SK-N-SH (cell line): ENCODE measurements around the gene ASTN2. TPM values are rescaled to one million over a fixed set of nuclear protein-coding genes. Genes with fewer than 3 reads are reported as not detected.

Experiments
- CTCF ChIA-PET: fragments of 300-600, 350-600 bp; formaldehyde crosslinking; extraction: SDS; loops from one replicate; lab custom pipeline; 2021; lab: Yijun Ruan, JAX
- POLR2A ChIA-PET: fragments of 350-600 bp; sonication (Branson Sonifier 250); formaldehyde crosslinking; extraction: SDS; loops from one replicate; lab custom pipeline; 2020; ENCODE audit warnings: antibody characterized with exemption, inconsistent platforms; lab: Yijun Ruan, JAX
- DNase-seq: peaks from one replicate; pipeline ENCODE4 v3.0.0; 2012
- H2AFZ ChIP-seq: fragments of 200-600 bp; sonication (generic); 2 replicates; pipeline ENCODE4 v1.8.1; 2016; ENCODE audit warnings: antibody characterized with exemption, mild to moderate bottlenecking, low read depth
- H3F3A ChIP-seq: fragments of 200-600 bp; sonication (generic); replicated peaks from 2 replicates; pipeline ENCODE3; 2016; ENCODE audit warnings: antibody characterized with exemption, mild to moderate bottlenecking; ENCODE audit not compliant: insufficient read depth
- H3K27ac ChIP-seq, 2 experiments: fragments of 200-500 bp in 1 of 2; fragments of 200-600 bp in 1 of 2; sonication (Bioruptor generic) in 1 of 2; sonication (generic), shearing (Covaris generic) in 1 of 2; 2 replicates each; pipeline versions ENCODE4 v1.5.1 to v1.6.1; 2014 to 2016; ENCODE audit warnings: low read depth in 2 of 2, inconsistent platforms in 1 of 2, low read length in 1 of 2, mild to moderate bottlenecking in 1 of 2, mixed read lengths in 1 of 2
- H3K27me3 ChIP-seq: fragments of 200-600 bp; sonication (generic), shearing (Covaris generic); 2 replicates; pipeline ENCODE4 v1.6.1; 2016; ENCODE audit warnings: mixed run types; ENCODE audit not compliant: insufficient read depth
- H3K36me3 ChIP-seq, 2 experiments: fragments of 200-500 bp in 1 of 2; fragments of 200-600 bp in 1 of 2; sonication (Bioruptor generic) in 1 of 2; sonication (generic) in 1 of 2; replicated peaks in 1 of 2; 2 replicates each; pipeline versions ENCODE3 to v1.5.1; 2014 to 2016; ENCODE audit warnings: low read length in 1 of 2, mild to moderate bottlenecking in 1 of 2; ENCODE audit not compliant: insufficient read depth in 2 of 2, control insufficient read depth in 1 of 2
- H3K4me1 ChIP-seq, 2 experiments: fragments of 200-500 bp in 1 of 2; fragments of 200-600 bp in 1 of 2; sonication (Bioruptor generic) in 1 of 2; sonication (generic), shearing (Covaris generic) in 1 of 2; 2 replicates each; pipeline versions ENCODE4 v1.5.1 to v1.6.1; 2014 to 2016; ENCODE audit warnings: low read depth in 1 of 2, low read length in 1 of 2, mixed run types in 1 of 2; ENCODE audit not compliant: insufficient read depth in 2 of 2, control insufficient read depth in 1 of 2
- H3K4me2 ChIP-seq: fragments of 200-600 bp; sonication (generic), shearing (Covaris generic); 2 replicates; pipeline ENCODE4 v1.6.1; 2017; ENCODE audit warnings: mixed run types
- H3K4me3 ChIP-seq, 2 experiments: fragments of 200-500 bp in 1 of 2; fragments of 200-600 bp in 1 of 2; sonication (Bioruptor generic) in 1 of 2; sonication (generic), shearing (Covaris generic) in 1 of 2; 2 replicates each; pipeline versions ENCODE4 v1.5.1 to v1.8.1; 2014 to 2016; ENCODE audit warnings: low read depth in 2 of 2, inconsistent platforms in 1 of 2, low read length in 1 of 2, mild to moderate bottlenecking in 1 of 2, mixed read lengths in 1 of 2, moderate library complexity in 1 of 2
- H3K79me2 ChIP-seq: fragments of 200-600 bp; sonication (generic); 2 replicates; pipeline ENCODE4 v1.8.1; 2017; ENCODE audit warnings: mild to moderate bottlenecking; ENCODE audit not compliant: insufficient read depth
- H3K9ac ChIP-seq: fragments of 200-600 bp; sonication (generic); 2 replicates; pipeline ENCODE4 v1.6.1; 2017; ENCODE audit warnings: mixed run types
- H3K9me2 ChIP-seq: fragments of 200-600 bp; sonication (generic); 2 replicates; pipeline ENCODE4 v1.6.1; 2017; ENCODE audit warnings: mixed run types
- H3K9me3 ChIP-seq: fragments of 200-600 bp; sonication (generic); 2 replicates; pipeline ENCODE4 v1.6.1; 2017; ENCODE audit warnings: mixed run types, mild to moderate bottlenecking, moderate library complexity
- H4K20me1 ChIP-seq: fragments of 200-600 bp; sonication (generic); 2 replicates; pipeline ENCODE4 v1.6.1; 2017; ENCODE audit warnings: mild to moderate bottlenecking, mixed run types; ENCODE audit not compliant: insufficient read depth
- CHD2 ChIP-seq: fragments of 150-350 bp; IDR thresholded peaks from 2 replicates; pipeline ENCODE4 v1.6.1; 2018; ENCODE audit warnings: low read length; ENCODE audit not compliant: partially characterized antibody
- ELF1 ChIP-seq: IDR thresholded peaks from 2 replicates; pipeline ENCODE4 v1.4.0; 2012
- EZH2phosphoT487 ChIP-seq: fragments of 200-600 bp; sonication (generic); IDR thresholded peaks from 2 replicates; pipeline ENCODE4 v1.6.1; 2017; ENCODE audit warnings: low read depth, mixed run types, mild to moderate bottlenecking, antibody characterized with exemption, moderate library complexity, borderline replicate concordance
- FOSL2 ChIP-seq: IDR thresholded peaks from 2 replicates; pipeline ENCODE4 v1.4.0; 2012; ENCODE audit warnings: low read depth, mild to moderate bottlenecking, moderate library complexity, borderline replicate concordance
- FOXJ3 ChIP-seq: sonication (generic); formaldehyde crosslinking; IDR thresholded peaks from 2 replicates; pipeline ENCODE4 v1.5.1; 2020; ENCODE audit warnings: mild to moderate bottlenecking, missing genetic modification reagents
- FOXM1 ChIP-seq: IDR thresholded peaks from 2 replicates; pipeline ENCODE4 v1.4.0; 2012; ENCODE audit warnings: low read depth, mild to moderate bottlenecking
- JUND ChIP-seq: IDR thresholded peaks from 2 replicates; pipeline ENCODE4 v1.4.0; 2012
- MEF2A ChIP-seq: IDR thresholded peaks from 2 replicates; pipeline ENCODE4 v1.4.0; 2012; ENCODE audit warnings: low read depth, borderline replicate concordance
- NFIC ChIP-seq: IDR thresholded peaks from 2 replicates; pipeline ENCODE4 v1.4.0; 2012; ENCODE audit warnings: borderline replicate concordance
- RAD21 ChIP-seq: IDR thresholded peaks from 2 replicates; pipeline ENCODE4 v1.6.1; 2012; ENCODE audit warnings: mild to moderate bottlenecking, low read length
- RFX5 ChIP-seq: IDR thresholded peaks from 2 replicates; pipeline ENCODE4 v1.6.1; 2012; ENCODE audit warnings: mild to moderate bottlenecking, improper control_type of control experiment, low read length
- RXRA ChIP-seq: IDR thresholded peaks from 2 replicates; pipeline ENCODE4 v1.4.0; 2012; ENCODE audit warnings: low read depth, mild to moderate bottlenecking, borderline replicate concordance
- SIN3A ChIP-seq: IDR thresholded peaks from 2 replicates; pipeline ENCODE4 v1.6.1; 2012; ENCODE audit warnings: low read depth, mild to moderate bottlenecking, low read length, moderate library complexity, borderline replicate concordance
- SMC3 ChIP-seq: IDR thresholded peaks from 2 replicates; pipeline ENCODE4 v1.6.1; 2012; ENCODE audit warnings: low read depth, low read length, improper control_type of control experiment
- TEAD4 ChIP-seq: IDR thresholded peaks from 2 replicates; pipeline ENCODE4 v1.4.0; 2012; ENCODE audit warnings: mild to moderate bottlenecking, borderline replicate concordance; ENCODE audit not compliant: insufficient read depth
- USF1 ChIP-seq: IDR thresholded peaks from 2 replicates; pipeline ENCODE4 v1.4.0; 2012; ENCODE audit warnings: low read depth, borderline replicate concordance
- YY1 ChIP-seq: IDR thresholded peaks from 2 replicates; pipeline ENCODE4 v1.4.0; 2012; ENCODE audit warnings: low read depth, mild to moderate bottlenecking
- WGBS: methylation state at CpG from one replicate; pipeline ENCODE4 v1.1.6; 2017; ENCODE audit warnings: low lambda C conversion rate; 5-methylcytosine and 5-hydroxymethylcytosine counted together
- polyA plus RNA-seq, 3 experiments: library from polyadenylated mRNA; depleted of rRNA; stranded (reverse); fragments of >200 nt; gene quantifications; 2 replicates each; pipeline ENCODE4 v1.2.3, GENCODE V29; 2012
- TF ChIP-seq, protein P1 (sequence below): IDR thresholded peaks from 2 replicates; pipeline ENCODE4; 2012
- TF ChIP-seq, protein P2 (sequence below): IDR thresholded peaks from 2 replicates; pipeline ENCODE4 v1.4.0; 2012; ENCODE audit warnings: low read depth
- TF ChIP-seq, protein P3 (sequence below): fragments of 200-600 bp; sonication (generic); IDR thresholded peaks from 2 replicates; pipeline ENCODE4 v1.6.1; 2017; ENCODE audit warnings: antibody characterized with exemption, mild to moderate bottlenecking, moderate library complexity
- TF ChIP-seq, protein P4 (sequence below): IDR thresholded peaks from 2 replicates; pipeline ENCODE4 v1.4.0; 2012; ENCODE audit warnings: low read depth, borderline replicate concordance

Gene ASTN2
- polyA plus RNA-seq, 1 of the 3 experiments (the other 2 are of a cell fraction): 6.6 TPM

- 34% methylated on average over 3 of the region's 3 CpGs for WGBS
- CTCF ChIA-PET: interaction anchor here (0.9 to 1.4 kb wide), 2 partner anchors 27 to 414 kb away, joined by 4 to 6 read pairs; no protein-coding TSS in a partner anchor
- no peak overlapping the region for H3K27ac ChIP-seq
These were observed 45.9 kb upstream of the ASTN2 start for GRCh38 chr9:117460743-117461142.

GRCh38 chr9:117459913-117460312 is 45.1 kb upstream of the ASTN2 start:
- H3K4me2 ChIP-seq: no peak overlapping the region
- H3K9me2 ChIP-seq: no peaks in the 10 kb centered on the region
- no peak overlapping the region for H3K4me3 ChIP-seq
- CTCF ChIA-PET: interaction anchor here (1.4 to 1.5 kb wide), 2 partner anchors 11 to 414 kb away, joined by 3 to 4 read pairs; no protein-coding TSS in a partner anchor
- POLR2A ChIA-PET: no interaction called here
- H3K36me3 ChIP-seq: no peaks in the 10 kb centered on the region
- H4K20me1 ChIP-seq: no peaks in the 10 kb centered on the region
- H3K79me2 ChIP-seq: no peaks in the 10 kb centered on the region
- H2AFZ ChIP-seq: no peak overlapping the region
- H3K27me3 ChIP-seq: no peaks in the 10 kb centered on the region
- no peaks in the 10 kb centered on the region for H3F3A ChIP-seq
- no peak for DNase-seq
- H3K27ac ChIP-seq: no peak overlapping the region
- H3K9ac ChIP-seq: no peak overlapping the region
- peaks cover 0 to 3% of the 10 kb centered on the region in 2 experiments; a peak in 1 of 4 replicates for H3K4me1 ChIP-seq
- no peaks in the 10 kb centered on the region for H3K9me3 ChIP-seq
- TF ChIP-seq SIN3A (no peak), YY1 (no peak), MEF2A (no peak), CHD2 (no peak), TEAD4 (no peak), FOSL2 (no peak), RXRA (no peak), RFX5 (no peak), USF1 (no peak), JUND (no peak), FOXJ3 (CRISPR knock-in tag) (no peak)
- TF ChIP-seq, protein P1, sequence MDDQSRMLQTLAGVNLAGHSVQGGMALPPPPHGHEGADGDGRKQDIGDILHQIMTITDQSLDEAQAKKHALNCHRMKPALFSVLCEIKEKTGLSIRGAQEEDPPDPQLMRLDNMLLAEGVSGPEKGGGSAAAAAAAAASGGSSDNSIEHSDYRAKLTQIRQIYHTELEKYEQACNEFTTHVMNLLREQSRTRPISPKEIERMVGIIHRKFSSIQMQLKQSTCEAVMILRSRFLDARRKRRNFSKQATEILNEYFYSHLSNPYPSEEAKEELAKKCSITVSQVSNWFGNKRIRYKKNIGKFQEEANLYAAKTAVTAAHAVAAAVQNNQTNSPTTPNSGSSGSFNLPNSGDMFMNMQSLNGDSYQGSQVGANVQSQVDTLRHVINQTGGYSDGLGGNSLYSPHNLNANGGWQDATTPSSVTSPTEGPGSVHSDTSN: no peak
- TF ChIP-seq, protein P2, sequence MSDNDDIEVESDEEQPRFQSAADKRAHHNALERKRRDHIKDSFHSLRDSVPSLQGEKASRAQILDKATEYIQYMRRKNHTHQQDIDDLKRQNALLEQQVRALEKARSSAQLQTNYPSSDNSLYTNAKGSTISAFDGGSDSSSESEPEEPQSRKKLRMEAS: no peak
- TF ChIP-seq, protein P3, sequence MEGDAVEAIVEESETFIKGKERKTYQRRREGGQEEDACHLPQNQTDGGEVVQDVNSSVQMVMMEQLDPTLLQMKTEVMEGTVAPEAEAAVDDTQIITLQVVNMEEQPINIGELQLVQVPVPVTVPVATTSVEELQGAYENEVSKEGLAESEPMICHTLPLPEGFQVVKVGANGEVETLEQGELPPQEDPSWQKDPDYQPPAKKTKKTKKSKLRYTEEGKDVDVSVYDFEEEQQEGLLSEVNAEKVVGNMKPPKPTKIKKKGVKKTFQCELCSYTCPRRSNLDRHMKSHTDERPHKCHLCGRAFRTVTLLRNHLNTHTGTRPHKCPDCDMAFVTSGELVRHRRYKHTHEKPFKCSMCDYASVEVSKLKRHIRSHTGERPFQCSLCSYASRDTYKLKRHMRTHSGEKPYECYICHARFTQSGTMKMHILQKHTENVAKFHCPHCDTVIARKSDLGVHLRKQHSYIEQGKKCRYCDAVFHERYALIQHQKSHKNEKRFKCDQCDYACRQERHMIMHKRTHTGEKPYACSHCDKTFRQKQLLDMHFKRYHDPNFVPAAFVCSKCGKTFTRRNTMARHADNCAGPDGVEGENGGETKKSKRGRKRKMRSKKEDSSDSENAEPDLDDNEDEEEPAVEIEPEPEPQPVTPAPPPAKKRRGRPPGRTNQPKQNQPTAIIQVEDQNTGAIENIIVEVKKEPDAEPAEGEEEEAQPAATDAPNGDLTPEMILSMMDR: no peak
- TF ChIP-seq, protein P4, sequence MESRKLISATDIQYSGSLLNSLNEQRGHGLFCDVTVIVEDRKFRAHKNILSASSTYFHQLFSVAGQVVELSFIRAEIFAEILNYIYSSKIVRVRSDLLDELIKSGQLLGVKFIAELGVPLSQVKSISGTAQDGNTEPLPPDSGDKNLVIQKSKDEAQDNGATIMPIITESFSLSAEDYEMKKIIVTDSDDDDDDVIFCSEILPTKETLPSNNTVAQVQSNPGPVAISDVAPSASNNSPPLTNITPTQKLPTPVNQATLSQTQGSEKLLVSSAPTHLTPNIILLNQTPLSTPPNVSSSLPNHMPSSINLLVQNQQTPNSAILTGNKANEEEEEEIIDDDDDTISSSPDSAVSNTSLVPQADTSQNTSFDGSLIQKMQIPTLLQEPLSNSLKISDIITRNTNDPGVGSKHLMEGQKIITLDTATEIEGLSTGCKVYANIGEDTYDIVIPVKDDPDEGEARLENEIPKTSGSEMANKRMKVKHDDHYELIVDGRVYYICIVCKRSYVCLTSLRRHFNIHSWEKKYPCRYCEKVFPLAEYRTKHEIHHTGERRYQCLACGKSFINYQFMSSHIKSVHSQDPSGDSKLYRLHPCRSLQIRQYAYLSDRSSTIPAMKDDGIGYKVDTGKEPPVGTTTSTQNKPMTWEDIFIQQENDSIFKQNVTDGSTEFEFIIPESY: no peak

More at GRCh38 chr9:117460743-117461142, 45.9 kb upstream of the ASTN2 start:
- H2AFZ ChIP-seq: no peak overlapping the region
- H3F3A ChIP-seq: no peaks in the 10 kb centered on the region
- H4K20me1 ChIP-seq: no peaks in the 10 kb centered on the region
- no peaks in the 10 kb centered on the region for H3K27me3 ChIP-seq
- no peak for DNase-seq
- H3K9me3 ChIP-seq: no peaks in the 10 kb centered on the region
- H3K4me2 ChIP-seq: no peak overlapping the region
- TF ChIP-seq RAD21 (no peak), ELF1 (no peak), FOXM1 (no peak), NFIC (no peak), SMC3 (no peak), EZH2phosphoT487 (no peak), RFX5 (no peak), RXRA (no peak)
- TF ChIP-seq, protein P4: no peak
- TF ChIP-seq, all 33 proteins: peak for 0
- Histone ChIP-seq H3K9me2 (no peaks in the 10 kb centered on the region), H3K9ac (no peak overlapping the region), H3K4me3 (no peak overlapping the region), H3K4me1 (peaks cover 0 to 8% of the 10 kb centered on the region in 2 experiments; a peak in 1 of 4 replicates), H3K36me3 (no peaks in the 10 kb centered on the region), H3K79me2 (no peaks in the 10 kb centered on the region)
- POLR2A ChIA-PET: no interaction called here
